IgD-negative memory B cell (primary cell): ENCODE results near the gene VAT1L. TPM values are rescaled to one million over a fixed set of nuclear protein-coding genes. Genes with fewer than 3 reads are reported as not detected.

Source experiments
- H3K27ac Mint-ChIP-seq, 3 donors: one replicate each; pipeline ENCODE4 v1.8.0; 2020 to 2022; ENCODE audit warnings: mild to moderate bottlenecking in 3 of 3, mixed read lengths in 3 of 3, moderate library complexity in 1 of 3
- H3K27me3 Mint-ChIP-seq: one replicate; pipeline ENCODE4 v1.8.0; 2021; ENCODE audit warnings: mixed read lengths
- H3K36me3 Mint-ChIP-seq: one replicate; pipeline ENCODE4 v1.8.0; 2020; ENCODE audit warnings: mild to moderate bottlenecking, mixed read lengths
- H3K4me1 Mint-ChIP-seq, 3 donors: one replicate each; pipeline ENCODE4 v1.8.0; 2020 to 2022; ENCODE audit warnings: mixed read lengths in 3 of 3, mild to moderate bottlenecking in 1 of 3
- H3K4me3 Mint-ChIP-seq, 4 donors: one replicate each; pipeline ENCODE4 v1.8.0; 2020 to 2022; ENCODE audit warnings: mild to moderate bottlenecking in 4 of 4, mixed read lengths in 4 of 4, moderate library complexity in 3 of 4
- H3K9me3 Mint-ChIP-seq, 3 donors: one replicate each; pipeline ENCODE4 v1.8.0; 2020 to 2021; ENCODE audit warnings: mixed read lengths in 3 of 3, mild to moderate bottlenecking in 1 of 3
- polyA plus RNA-seq: library from polyadenylated mRNA; unstranded; fragments of 300-500 nt; fragmentation: Illumina TruSeq; gene quantifications from one replicate; pipeline ENCODE4 v1.2.3, GENCODE V29; 2021

Gene VAT1L
- polyA plus RNA-seq, 1 donor from 2014 or later = not detected

GRCh38 chr16:77763994-77764393 is 24.4 kb upstream of the VAT1L start:
- Mint-ChIP-seq H3K4me3 (no peak overlapping the region), H3K9me3 (no peaks in the 10 kb centered on the region), H3K36me3 (no peaks in the 10 kb centered on the region), H3K4me1 (no peaks in the 10 kb centered on the region), H3K27me3 (no peaks in the 10 kb centered on the region), H3K27ac (no peak overlapping the region)

DNA sequence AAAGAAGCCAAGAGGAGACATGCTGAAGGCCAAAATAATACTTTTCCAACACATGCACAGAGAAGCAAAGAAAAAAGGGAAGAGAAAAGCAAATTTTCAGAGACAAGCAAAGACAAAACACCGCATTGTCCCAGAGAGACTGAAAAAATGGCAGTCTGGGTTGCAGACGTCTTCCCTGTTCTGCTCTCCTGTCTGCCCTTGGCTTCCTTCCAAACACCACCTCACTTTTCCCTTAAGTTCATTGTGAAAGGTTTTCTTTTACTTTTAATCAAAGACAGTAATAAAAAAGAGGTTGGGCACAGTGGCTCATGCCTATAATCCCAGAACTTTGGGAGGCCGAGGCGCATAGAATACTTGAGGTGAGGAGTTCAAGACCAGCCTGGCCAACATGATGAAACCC is 21.2 kb upstream of the VAT1L start:
- no peaks in the 10 kb centered on the region for H3K9me3 Mint-ChIP-seq
- no peaks in the 10 kb centered on the region for H3K4me1 Mint-ChIP-seq
- H3K36me3 Mint-ChIP-seq = no peaks in the 10 kb centered on the region
- no peak overlapping the region for H3K27ac Mint-ChIP-seq
- H3K27me3 Mint-ChIP-seq = no peaks in the 10 kb centered on the region
- no peak overlapping the region for H3K4me3 Mint-ChIP-seq

DNA sequence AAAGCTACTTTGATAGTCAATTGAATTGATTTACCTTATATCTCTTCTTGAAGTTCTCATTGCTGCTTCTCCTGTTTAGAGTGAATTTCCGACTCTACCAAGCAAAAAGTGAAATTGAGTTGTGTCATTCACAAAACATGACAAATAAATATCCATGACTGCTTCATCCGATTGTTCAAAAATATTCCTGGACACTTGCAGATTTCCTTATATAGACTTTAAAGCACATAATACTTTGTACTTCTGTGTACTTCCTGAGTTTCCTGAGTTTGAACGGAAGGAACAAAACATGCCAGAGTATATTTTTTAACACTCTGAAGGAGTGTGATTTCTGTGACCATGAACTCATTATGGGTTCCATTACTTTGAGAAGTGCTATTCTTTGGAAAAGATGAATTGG is 20.5 kb upstream of the VAT1L start:
- Mint-ChIP-seq H3K4me3 (no peak overlapping the region), H3K4me1 (no peaks in the 10 kb centered on the region), H3K9me3 (no peaks in the 10 kb centered on the region), H3K27ac (no peak overlapping the region), H3K27me3 (no peaks in the 10 kb centered on the region), H3K36me3 (no peaks in the 10 kb centered on the region)

- Mint-ChIP-seq H3K9me3 (no peaks in the 10 kb centered on the region), H3K4me1 (no peaks in the 10 kb centered on the region), H3K27me3 (peaks cover 1% of the 10 kb centered on the region), H3K27ac (no peak overlapping the region), H3K4me3 (no peak overlapping the region), H3K36me3 (no peaks in the 10 kb centered on the region)
Observed at GRCh38 chr16:77775911-77776909, 12.2 kb upstream of the VAT1L start.

- Mint-ChIP-seq H3K36me3 (no peaks in the 10 kb centered on the region), H3K27me3 (peaks cover 1% of the 10 kb centered on the region), H3K9me3 (no peaks in the 10 kb centered on the region), H3K4me3 (no peak overlapping the region), H3K27ac (no peak overlapping the region), H3K4me1 (no peaks in the 10 kb centered on the region)
Observed at GRCh38 chr16:77777745-77778144, 10.6 kb upstream of the VAT1L start.

DNA sequence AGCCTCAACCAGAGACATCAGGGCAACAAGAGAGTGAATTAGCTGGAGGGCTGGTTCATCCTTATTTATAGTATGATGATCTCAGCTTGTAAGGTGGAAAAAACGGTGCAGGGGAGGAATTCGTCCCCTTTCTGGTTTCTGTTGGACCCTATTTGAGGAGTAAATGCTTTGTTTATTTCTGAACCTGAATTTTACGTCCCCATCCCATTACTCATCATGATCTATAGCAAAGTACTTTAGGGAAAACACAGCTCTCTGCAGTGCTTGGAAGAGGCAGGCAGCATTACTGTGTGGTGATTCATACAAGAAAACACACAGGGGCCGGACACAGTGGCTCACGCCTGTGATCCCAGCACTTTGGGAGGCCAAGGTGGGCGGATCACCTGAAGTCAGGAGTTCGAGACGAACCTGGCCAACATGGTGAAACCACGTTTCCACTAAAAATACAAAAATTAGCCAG is 8.0 kb upstream of the VAT1L start:
- no peak overlapping the region for H3K4me3 Mint-ChIP-seq
- no peak overlapping the region for H3K27ac Mint-ChIP-seq
- no peaks in the 10 kb centered on the region for H3K4me1 Mint-ChIP-seq
- no peaks in the 10 kb centered on the region for H3K36me3 Mint-ChIP-seq
- no peaks in the 10 kb centered on the region for H3K9me3 Mint-ChIP-seq
- H3K27me3 Mint-ChIP-seq = peaks cover 2% of the 10 kb centered on the region

- peaks cover 3% of the 10 kb centered on the region for H3K27me3 Mint-ChIP-seq
- no peaks in the 10 kb centered on the region for H3K4me1 Mint-ChIP-seq
- no peak overlapping the region for H3K4me3 Mint-ChIP-seq
- H3K9me3 Mint-ChIP-seq = no peaks in the 10 kb centered on the region
- H3K27ac Mint-ChIP-seq = no peak overlapping the region
- H3K36me3 Mint-ChIP-seq = no peaks in the 10 kb centered on the region
Observed at GRCh38 chr16:77781091-77781490, 7.3 kb upstream of the VAT1L start.

DNA sequence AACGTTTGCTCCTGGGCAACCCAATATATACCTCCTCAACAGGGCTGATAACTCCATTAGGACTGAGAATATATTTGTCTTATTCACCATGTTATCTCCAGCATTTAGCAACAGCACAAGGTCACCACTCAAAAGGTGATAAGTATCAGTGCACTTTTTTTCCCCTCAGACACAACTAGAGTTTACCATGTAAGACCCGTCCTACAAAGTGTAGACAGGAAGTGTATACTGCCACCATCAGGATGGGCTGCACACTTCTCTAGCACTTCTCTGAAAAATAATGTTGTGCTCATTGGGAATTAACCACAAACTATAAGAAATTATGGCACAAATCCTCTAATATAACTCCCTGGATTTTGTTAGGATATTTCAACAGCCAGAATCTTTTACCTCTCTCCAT is 5.7 kb upstream of the VAT1L start:
- Mint-ChIP-seq H3K27ac (no peak overlapping the region), H3K27me3 (peaks cover 16% of the 10 kb centered on the region), H3K36me3 (no peaks in the 10 kb centered on the region), H3K4me3 (no peak overlapping the region), H3K9me3 (peaks cover 0 to 2% (median 0%) of the 10 kb centered on the region in 3 donors), H3K4me1 (peaks cover 0 to 6% (median 3%) of the 10 kb centered on the region in 3 donors)

DNA sequence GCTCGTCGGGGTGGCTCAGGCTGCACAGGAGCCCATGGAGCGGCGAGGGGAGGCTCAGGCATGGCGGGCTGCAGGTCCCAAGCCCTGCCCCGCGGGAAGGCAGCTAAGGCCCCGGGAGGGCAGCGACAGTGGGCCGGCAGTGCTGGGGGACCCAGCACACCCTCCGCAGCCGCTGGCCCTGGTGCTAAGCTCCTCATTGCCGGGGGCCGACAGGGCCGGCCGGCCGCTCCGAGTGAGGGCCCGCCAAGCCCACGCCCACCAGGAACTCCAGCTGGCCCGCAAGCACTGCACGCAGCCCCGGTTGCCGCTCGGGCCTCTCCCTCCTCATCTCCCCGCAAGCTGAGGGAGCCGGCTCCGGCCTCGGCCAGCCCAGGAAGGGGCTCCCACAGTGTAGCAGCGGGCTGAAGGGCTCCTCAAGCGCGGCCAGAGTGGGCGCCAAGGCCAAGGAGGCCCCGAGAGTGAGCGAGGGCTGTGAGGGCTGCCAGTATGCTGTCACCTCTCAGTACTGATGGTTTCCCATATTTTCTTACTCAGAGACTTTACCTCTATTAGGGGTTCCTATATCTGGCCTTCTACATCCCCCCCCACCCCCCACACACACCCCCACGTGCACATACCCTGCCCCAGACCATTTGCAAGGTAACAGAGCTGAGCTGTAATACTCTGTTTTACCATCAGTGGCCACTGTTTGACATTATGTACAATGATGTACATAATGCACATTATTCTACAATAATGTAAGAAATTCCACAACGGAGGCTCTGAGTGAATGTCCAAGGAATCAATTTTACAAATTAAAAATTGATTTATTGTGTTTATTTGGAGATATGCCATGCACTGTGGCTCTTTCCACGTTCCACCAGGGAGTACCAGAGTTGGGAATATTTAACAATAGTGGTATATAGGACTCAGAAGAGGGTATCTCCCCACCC is 3.7 kb upstream of the VAT1L start:
- Mint-ChIP-seq H3K27me3 (peaks cover 30% of the 10 kb centered on the region), H3K4me1 (peaks cover 0 to 10% (median 6%) of the 10 kb centered on the region in 3 donors), H3K36me3 (no peaks in the 10 kb centered on the region), H3K27ac (no peak overlapping the region), H3K9me3 (peaks cover 0 to 2% (median 0%) of the 10 kb centered on the region in 3 donors), H3K4me3 (no peak overlapping the region)

DNA sequence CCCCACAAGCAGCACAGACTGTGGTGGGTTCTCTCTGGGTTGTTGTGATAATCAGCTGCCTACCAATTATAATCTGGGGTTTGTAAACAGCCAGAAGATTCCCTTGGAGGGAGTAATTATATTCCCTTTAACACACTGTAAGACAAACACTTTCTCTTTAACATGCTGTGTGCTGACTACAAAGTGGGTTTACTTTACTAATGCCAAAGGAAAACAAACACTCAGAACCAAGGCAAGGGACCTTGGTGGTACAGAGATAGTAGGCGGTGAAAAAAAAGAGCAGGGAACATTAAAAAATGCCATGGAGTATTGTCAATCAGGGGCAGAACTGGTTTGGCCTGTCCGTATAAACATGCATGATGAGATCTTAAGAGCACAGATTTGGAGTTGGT is 3.0 kb upstream of the VAT1L start:
- Mint-ChIP-seq H3K4me3 (no peak overlapping the region), H3K27me3 (peaks cover 37% of the 10 kb centered on the region), H3K27ac (no peak overlapping the region), H3K36me3 (no peaks in the 10 kb centered on the region), H3K9me3 (peaks cover 0 to 2% (median 0%) of the 10 kb centered on the region in 3 donors), H3K4me1 (peaks cover 0 to 10% (median 6%) of the 10 kb centered on the region in 3 donors)

DNA sequence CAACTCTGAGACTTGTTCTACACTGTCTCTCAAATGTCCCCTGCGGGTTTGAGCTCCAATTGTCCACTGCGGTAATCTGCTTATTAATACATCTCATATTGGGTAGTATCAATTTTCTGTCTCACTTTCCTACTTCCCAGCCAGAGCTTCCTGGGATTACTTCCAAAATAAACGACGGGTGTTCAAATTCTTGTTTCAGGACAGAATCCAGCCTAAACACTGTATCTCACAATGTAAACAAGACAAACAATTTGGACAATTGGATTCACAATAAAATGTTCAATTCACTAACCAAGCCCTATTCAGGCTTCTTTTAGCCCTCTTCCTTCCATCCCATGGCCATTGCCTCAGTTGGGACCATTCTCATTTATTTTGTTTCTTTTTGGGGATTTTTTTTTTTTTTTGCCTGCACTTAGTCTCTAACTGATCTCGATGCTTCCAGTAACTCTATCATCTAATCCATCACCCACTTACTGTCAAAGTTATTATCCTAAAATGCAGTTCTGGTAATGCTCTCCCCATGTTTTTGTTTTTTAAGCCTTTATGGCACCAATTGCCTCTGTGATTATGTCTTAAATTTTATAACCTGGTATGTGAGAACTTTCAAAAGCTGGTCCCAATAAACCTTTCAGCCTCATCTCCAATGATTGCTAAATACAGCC is 2.0 kb upstream of the VAT1L start:
- peaks cover 41% of the 10 kb centered on the region for H3K27me3 Mint-ChIP-seq
- H3K4me1 Mint-ChIP-seq = peaks cover 0 to 10% (median 6%) of the 10 kb centered on the region in 3 donors
- H3K9me3 Mint-ChIP-seq = peaks cover 0 to 2% (median 0%) of the 10 kb centered on the region in 3 donors
- H3K36me3 Mint-ChIP-seq = no peaks in the 10 kb centered on the region
- H3K27ac Mint-ChIP-seq = no peak overlapping the region
- no peak overlapping the region for H3K4me3 Mint-ChIP-seq

DNA sequence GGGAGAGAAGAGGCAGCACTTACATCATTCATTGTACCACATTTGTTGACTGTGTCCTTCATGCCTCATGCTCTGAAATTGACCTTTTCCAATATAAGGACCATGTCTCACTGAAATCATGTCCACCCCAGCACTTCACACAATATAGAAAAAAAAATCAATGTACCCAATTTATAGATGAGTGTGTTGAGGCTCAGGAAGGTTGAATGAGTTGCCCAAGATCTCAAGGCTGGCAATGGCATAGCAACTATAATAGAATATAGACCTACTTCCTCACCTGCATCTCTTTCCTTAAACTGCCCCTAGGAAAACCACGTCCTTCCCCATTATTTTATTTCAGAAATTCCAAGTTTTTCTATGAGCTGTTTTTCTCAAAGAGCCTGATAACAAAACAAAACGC is 912 bp upstream of the VAT1L start:
- peak overlapping the region in 1 of 4 donors; percentile 1 for H3K4me3 Mint-ChIP-seq
- H3K27ac Mint-ChIP-seq = no peak overlapping the region
- H3K27me3 Mint-ChIP-seq = peaks cover 44% of the 10 kb centered on the region
- H3K36me3 Mint-ChIP-seq = no peaks in the 10 kb centered on the region
- peaks cover 0 to 2% (median 0%) of the 10 kb centered on the region in 3 donors for H3K9me3 Mint-ChIP-seq
- H3K4me1 Mint-ChIP-seq = peaks cover 0 to 10% (median 6%) of the 10 kb centered on the region in 3 donors

- Mint-ChIP-seq H3K4me3 (peak overlapping the region in 3 of 4 donors; percentile 16 to 75 (median 63)), H3K27ac (no peak overlapping the region), H3K27me3 (peaks cover 47% of the 10 kb centered on the region), H3K4me1 (peaks cover 0 to 10% (median 6%) of the 10 kb centered on the region in 3 donors), H3K9me3 (peaks cover 0 to 2% (median 0%) of the 10 kb centered on the region in 3 donors), H3K36me3 (no peaks in the 10 kb centered on the region)
Observed at GRCh38 chr16:77789085-77790008, 983 bp downstream of the VAT1L start.

DNA sequence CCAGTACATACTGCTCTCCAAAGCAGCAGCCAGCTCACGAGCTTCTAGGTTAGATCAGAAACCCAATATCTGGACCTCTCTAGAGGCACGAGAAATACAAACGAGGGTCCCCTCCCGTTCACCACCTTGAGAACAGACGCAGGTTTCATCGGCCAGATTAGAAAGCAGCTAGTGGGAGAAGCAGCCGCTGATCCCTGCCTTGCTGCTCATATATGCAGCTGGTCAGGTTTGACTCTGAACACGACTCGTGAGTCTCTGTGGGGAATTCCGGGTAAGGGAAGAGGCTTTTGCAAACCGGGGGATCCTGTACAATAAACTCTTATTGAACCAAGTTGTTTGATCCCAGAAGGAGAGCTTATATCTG is 1.6 kb downstream of the VAT1L start:
- peak overlapping the region in 2 of 4 donors; percentile 11 to 31 for H3K4me3 Mint-ChIP-seq
- H3K4me1 Mint-ChIP-seq = peaks cover 0 to 10% (median 6%) of the 10 kb centered on the region in 3 donors
- H3K27ac Mint-ChIP-seq = no peak overlapping the region
- H3K36me3 Mint-ChIP-seq = no peaks in the 10 kb centered on the region
- peaks cover 47% of the 10 kb centered on the region for H3K27me3 Mint-ChIP-seq
- H3K9me3 Mint-ChIP-seq = peaks cover 0 to 2% (median 0%) of the 10 kb centered on the region in 3 donors
